DND-41 (cell line): ENCODE data around the gene TACR1.

Experiments
- ATAC-seq: fragments of 200-7000 bp; cut with Tn5 transposase; 3 replicates; pipeline ENCODE4 v1.9.1; 2021; ENCODE audit warnings: low read depth; ENCODE audit not compliant: insufficient read depth
- DNase-seq: peaks from one replicate; pipeline ENCODE4 v3.0.0-alpha.2; 2020
- H2AFZ ChIP-seq: 2 replicates; pipeline ENCODE4 v1.6.0; 2012; ENCODE audit warnings: low read depth, low read length
- H3K27ac ChIP-seq: 2 replicates; pipeline ENCODE4 v1.5.1; 2012; ENCODE audit warnings: low read length, inconsistent platforms
- H3K27me3 ChIP-seq: fragments of 200-600 bp; sonication (generic); 2 replicates; pipeline ENCODE4 v1.6.0; 2012; ENCODE audit warnings: low read length, mild to moderate bottlenecking, inconsistent platforms; ENCODE audit not compliant: insufficient read depth, poor library complexity
- H3K36me3 ChIP-seq: 2 replicates; pipeline ENCODE4 v1.5.1; 2012; ENCODE audit warnings: low read length, inconsistent platforms; ENCODE audit not compliant: insufficient read depth
- H3K4me1 ChIP-seq: 2 replicates; pipeline ENCODE4 v1.5.1; 2012; ENCODE audit warnings: mild to moderate bottlenecking, low read length; ENCODE audit not compliant: insufficient read depth
- H3K4me2 ChIP-seq: 2 replicates; pipeline ENCODE4 v1.6.0; 2012; ENCODE audit warnings: mild to moderate bottlenecking, moderate library complexity, low read length, inconsistent platforms; ENCODE audit not compliant: insufficient read depth
- H3K4me3 ChIP-seq, 2 experiments: fragments of 200-600 bp in 1 of 2; shearing (Covaris generic) in 1 of 2; 2 replicates each; pipeline ENCODE4 v1.5.1; 2012 to 2016; ENCODE audit warnings: inconsistent platforms in 2 of 2, low read length in 2 of 2, mild to moderate bottlenecking in 2 of 2, low read depth in 1 of 2, moderate library complexity in 1 of 2
- H3K79me2 ChIP-seq: 2 replicates; pipeline ENCODE4 v1.6.0; 2012; ENCODE audit warnings: low read length, inconsistent platforms; ENCODE audit not compliant: insufficient read depth
- H3K9ac ChIP-seq: 2 replicates; pipeline ENCODE4 v1.6.0; 2012; ENCODE audit warnings: low read depth, mild to moderate bottlenecking, inconsistent platforms, low read length, moderate library complexity
- H3K9me3 ChIP-seq: 2 replicates; pipeline ENCODE4 v1.5.1; 2012; ENCODE audit warnings: low read length, moderate library complexity, mild to moderate bottlenecking, inconsistent platforms; ENCODE audit not compliant: insufficient read depth, severe bottlenecking
- H4K20me1 ChIP-seq: 2 replicates; pipeline ENCODE4 v1.6.0; 2012; ENCODE audit warnings: low read length; ENCODE audit not compliant: insufficient read depth
- CTCF ChIP-seq: IDR thresholded peaks from 2 replicates; pipeline ENCODE4 v1.5.1; 2012; ENCODE audit warnings: borderline replicate concordance, low read length, moderate library complexity, mild to moderate bottlenecking; ENCODE audit not compliant: poor library complexity, severe bottlenecking; ENCODE audit errors: extremely low read depth
- EZH2 ChIP-seq: IDR thresholded peaks from 3 replicates; pipeline ENCODE4 v1.6.1; 2012; ENCODE audit warnings: borderline replicate concordance, low read depth, mild to moderate bottlenecking, moderate library complexity, low read length, inconsistent platforms; ENCODE audit not compliant: severe bottlenecking

TACR1 gene

GRCh38 chr2:75190271-75190990 is 8.9 kb downstream of the TACR1 start:
- TF ChIP-seq EZH2: no peak
- no peak for TF ChIP-seq CTCF
- Histone ChIP-seq H3K27me3 (no peaks in the 10 kb centered on the region), H3K9me3 (no peaks in the 10 kb centered on the region), H4K20me1 (no peaks in the 10 kb centered on the region), H3K4me1 (no peaks in the 10 kb centered on the region), H3K4me3 (no peak overlapping the region), H3K4me2 (no peak overlapping the region), H3K79me2 (no peaks in the 10 kb centered on the region), H2AFZ (no peak overlapping the region), H3K9ac (no peak overlapping the region), H3K27ac (no peak overlapping the region), H3K36me3 (no peaks in the 10 kb centered on the region)
- ATAC-seq (no peak), DNase-seq (no peak)

- Histone ChIP-seq H3K27me3 (no peaks in the 10 kb centered on the region), H3K9ac (no peak overlapping the region), H3K36me3 (no peaks in the 10 kb centered on the region), H2AFZ (no peak overlapping the region), H3K4me3 (no peak overlapping the region), H3K9me3 (no peaks in the 10 kb centered on the region), H4K20me1 (no peaks in the 10 kb centered on the region), H3K4me1 (no peaks in the 10 kb centered on the region), H3K4me2 (no peak overlapping the region), H3K79me2 (no peaks in the 10 kb centered on the region), H3K27ac (no peak overlapping the region)
- DNase-seq (no peak), ATAC-seq (no peak)
- TF ChIP-seq CTCF (no peak), EZH2 (no peak)
Measured at GRCh38 chr2:75186821-75187220, 12.5 kb downstream of the TACR1 start.

- no peaks in the 10 kb centered on the region for H3K9me3 ChIP-seq
- H3K4me3 ChIP-seq: no peak overlapping the region
- H3K4me2 ChIP-seq: no peak overlapping the region
- H3K4me1 ChIP-seq: no peaks in the 10 kb centered on the region
- no peak overlapping the region for H2AFZ ChIP-seq
- H3K27me3 ChIP-seq: no peaks in the 10 kb centered on the region
- no peaks in the 10 kb centered on the region for H3K36me3 ChIP-seq
- DNase-seq (no peak), ATAC-seq (no peak)
- H4K20me1 ChIP-seq: no peaks in the 10 kb centered on the region
- no peak overlapping the region for H3K9ac ChIP-seq
- H3K27ac ChIP-seq: no peak overlapping the region
- TF ChIP-seq EZH2 (no peak), CTCF (no peak)
- no peaks in the 10 kb centered on the region for H3K79me2 ChIP-seq
Measured at GRCh38 chr2:75182606-75183005, 16.7 kb downstream of the TACR1 start.
